Parathyroid adenoma (tissue), 2 donors: ENCODE results near the gene ICAM3.

Experiments used
- H2AFZ ChIP-seq: fragments of 300-600 bp; sonication (generic); one replicate; pipeline ENCODE4 v1.7.0; 2017; ENCODE audit warnings: antibody characterized with exemption, mild to moderate bottlenecking
- H3K27ac ChIP-seq: fragments of 300-600 bp; sonication (generic); one replicate; pipeline ENCODE4 v1.7.0; 2017
- H3K27me3 ChIP-seq: fragments of 300-600 bp; sonication (generic); one replicate; pipeline ENCODE4 v1.7.0; 2017; ENCODE audit warnings: low read length; ENCODE audit not compliant: control insufficient read depth, insufficient read depth
- H3K36me3 ChIP-seq: fragments of 300-600 bp; sonication (generic); one replicate; pipeline ENCODE4 v1.7.0; 2017; ENCODE audit warnings: low read length; ENCODE audit not compliant: control insufficient read depth, insufficient read depth
- H3K4me1 ChIP-seq: fragments of 300-600 bp; sonication (generic); one replicate; pipeline ENCODE4 v1.7.0; 2017; ENCODE audit warnings: control low read depth
- H3K4me2 ChIP-seq: fragments of 300-600 bp; sonication (generic); one replicate; pipeline ENCODE4 v1.7.0; 2017; ENCODE audit warnings: low read length
- H3K4me3 ChIP-seq: fragments of 300-600 bp; sonication (generic); one replicate; pipeline ENCODE4 v1.7.0; 2017; ENCODE audit warnings: low read depth, low read length
- H3K79me2 ChIP-seq: fragments of 300-600 bp; sonication (generic); one replicate; pipeline ENCODE4 v1.7.0; 2017; ENCODE audit warnings: control low read depth
- H3K9ac ChIP-seq: fragments of 300-600 bp; sonication (generic); one replicate; pipeline ENCODE4 v1.7.0; 2017; ENCODE audit warnings: mild to moderate bottlenecking
- H3K9me3 ChIP-seq: fragments of 300-600 bp; sonication (generic); one replicate; pipeline ENCODE4 v1.7.0; 2017; ENCODE audit warnings: low read length; ENCODE audit not compliant: control insufficient read depth
- CTCF ChIP-seq: fragments of 300-600 bp; sonication (generic); IDR thresholded peaks from one replicate; pipeline ENCODE4 v1.7.0; 2017; ENCODE audit warnings: antibody characterized with exemption, mild to moderate bottlenecking
- donor health status: primary hyperparathyroidism.

Gene ICAM3

GRCh38 chr19:10320602-10321416 lies 18.6 kb downstream of the ICAM3 start:
- H3K36me3 ChIP-seq: no peaks in the 10 kb centered on the region
- no peak overlapping the region for H3K9ac ChIP-seq
- H2AFZ ChIP-seq: no peak overlapping the region

GRCh38 chr19:10318807-10319682 lies 20.4 kb downstream of the ICAM3 start:
- no peak overlapping the region for H3K9ac ChIP-seq
- no peaks in the 10 kb centered on the region for H3K36me3 ChIP-seq
- H3K9me3 ChIP-seq: no peaks in the 10 kb centered on the region
- H3K79me2 ChIP-seq: no peaks in the 10 kb centered on the region
- no peak overlapping the region for H2AFZ ChIP-seq
- no peak for TF ChIP-seq CTCF
- H3K4me2 ChIP-seq: no peak overlapping the region
- H3K27me3 ChIP-seq: no peaks in the 10 kb centered on the region
- H3K27ac ChIP-seq: no peak overlapping the region
- no peak overlapping the region for H3K4me3 ChIP-seq
- H3K4me1 ChIP-seq: peaks cover 9% of the 10 kb centered on the region

More at GRCh38 chr19:10320602-10321416, 18.6 kb downstream of the ICAM3 start:
- H3K79me2 ChIP-seq: peaks cover 3% of the 10 kb centered on the region
- no peak overlapping the region for H3K27ac ChIP-seq
- H3K9me3 ChIP-seq: no peaks in the 10 kb centered on the region
- H3K27me3 ChIP-seq: no peaks in the 10 kb centered on the region
- TF ChIP-seq CTCF: no peak
- peaks cover 9% of the 10 kb centered on the region for H3K4me1 ChIP-seq
- no peak overlapping the region for H3K4me3 ChIP-seq
- no peak overlapping the region for H3K4me2 ChIP-seq

- H3K27ac ChIP-seq: no peak overlapping the region
- no peak overlapping the region for H3K4me3 ChIP-seq
- no peaks in the 10 kb centered on the region for H3K9me3 ChIP-seq
- no peak overlapping the region for H2AFZ ChIP-seq
- H3K4me2 ChIP-seq: no peak overlapping the region
- TF ChIP-seq CTCF: no peak
- no peaks in the 10 kb centered on the region for H3K27me3 ChIP-seq
- no peak overlapping the region for H3K9ac ChIP-seq
- peaks cover 9% of the 10 kb centered on the region for H3K4me1 ChIP-seq
- H3K79me2 ChIP-seq: no peaks in the 10 kb centered on the region
- no peaks in the 10 kb centered on the region for H3K36me3 ChIP-seq
Measured at GRCh38 chr19:10317857-10318462, 21.5 kb downstream of the ICAM3 start.

GRCh38 chr19:10317045-10317856 lies 22.2 kb downstream of the ICAM3 start:
- Histone ChIP-seq H3K79me2 (no peaks in the 10 kb centered on the region), H3K9ac (no peak overlapping the region), H2AFZ (no peak overlapping the region), H3K9me3 (no peaks in the 10 kb centered on the region), H3K36me3 (no peaks in the 10 kb centered on the region), H3K4me1 (peaks cover 9% of the 10 kb centered on the region), H3K4me3 (no peak overlapping the region), H3K27me3 (no peaks in the 10 kb centered on the region), H3K4me2 (no peak overlapping the region), H3K27ac (no peak overlapping the region)
- no peak for TF ChIP-seq CTCF
